GM21825 (cell line): ENCODE measurements around the gene PLCL1.

ENCODE experiments used
- ATAC-seq: cut with Tn5 transposase; IDR thresholded peaks from one replicate; pipeline ENCODE4 v1.9.1; 2021; ENCODE audit warnings: mild to moderate bottlenecking, moderate library complexity; ENCODE audit not compliant: unreplicated experiment

Gene PLCL1

GRCh38 chr2:197924483-197924882 lies 120.1 kb downstream of the PLCL1 start:
- no peak for ATAC-seq

- ATAC-seq, result no peak
These were observed 120.8 kb downstream of the PLCL1 start for GRCh38 chr2:197925204-197925603.

GRCh38 chr2:197925976-197926375 lies 121.6 kb downstream of the PLCL1 start:
- ATAC-seq, result no peak

GRCh38 chr2:197926673-197927072 lies 122.3 kb downstream of the PLCL1 start:
- ATAC-seq, result no peak

- no peak for ATAC-seq
These were observed 123.6 kb downstream of the PLCL1 start for GRCh38 chr2:197927994-197928393.

- ATAC-seq, result no peak
These were observed 124.9 kb downstream of the PLCL1 start for GRCh38 chr2:197929008-197929885.

- no peak for ATAC-seq
These were observed 125.5 kb downstream of the PLCL1 start for GRCh38 chr2:197929886-197930227.

- no peak for ATAC-seq
These were observed 126.3 kb downstream of the PLCL1 start for GRCh38 chr2:197930570-197931278.

GRCh38 chr2:197931661-197932312 lies 127.4 kb downstream of the PLCL1 start:
- no peak for ATAC-seq

GRCh38 chr2:197932374-197932773 lies 128.0 kb downstream of the PLCL1 start:
- no peak for ATAC-seq

GRCh38 chr2:197934261-197934933 lies 130.0 kb downstream of the PLCL1 start:
- no peak for ATAC-seq

GRCh38 chr2:197934934-197935289 lies 130.5 kb downstream of the PLCL1 start:
- no peak for ATAC-seq

GRCh38 chr2:197937814-197938213 lies 133.4 kb downstream of the PLCL1 start:
- no peak for ATAC-seq

GRCh38 chr2:197938555-197938954 lies 134.2 kb downstream of the PLCL1 start:
- no peak for ATAC-seq

- ATAC-seq, result no peak
These were observed 135.4 kb downstream of the PLCL1 start for GRCh38 chr2:197939787-197940186.

- ATAC-seq, result no peak
These were observed 136.0 kb downstream of the PLCL1 start for GRCh38 chr2:197940382-197940781.

- ATAC-seq, result no peak
These were observed 137.3 kb downstream of the PLCL1 start for GRCh38 chr2:197941715-197942114.

- ATAC-seq, result no peak
These were observed 139.3 kb downstream of the PLCL1 start for GRCh38 chr2:197943731-197944130.

GRCh38 chr2:197944416-197945096 lies 140.2 kb downstream of the PLCL1 start:
- no peak for ATAC-seq

GRCh38 chr2:197946562-197946961 lies 142.2 kb downstream of the PLCL1 start:
- ATAC-seq, result no peak
